Osteocyte (in vitro differentiated cells): Measurements from ENCODE around the gene IL1RAPL1. TPM values are rescaled to one million over a fixed set of nuclear protein-coding genes. Genes with fewer than 3 reads are reported as not detected.

Source experiments
- DNase-seq: peaks from one replicate; pipeline ENCODE4 v3.0.0; 2021; ENCODE audit warnings: mixed read lengths; ENCODE audit not compliant: unreplicated experiment; ENCODE audit errors: extremely low spot score
- H3K27ac Mint-ChIP-seq: one replicate; pipeline ENCODE4 v1.8.0; 2021; ENCODE audit warnings: mild to moderate bottlenecking, mixed read lengths; ENCODE audit not compliant: unreplicated experiment
- H3K27me3 Mint-ChIP-seq: one replicate; pipeline ENCODE4 v1.8.0; 2021; ENCODE audit warnings: mixed read lengths; ENCODE audit not compliant: unreplicated experiment
- H3K36me3 Mint-ChIP-seq: one replicate; pipeline ENCODE4 v1.8.0; 2021; ENCODE audit warnings: mixed read lengths; ENCODE audit not compliant: unreplicated experiment
- H3K4me1 Mint-ChIP-seq: one replicate; pipeline ENCODE4 v1.8.0; 2021; ENCODE audit warnings: mixed read lengths; ENCODE audit not compliant: unreplicated experiment
- H3K4me3 Mint-ChIP-seq: one replicate; pipeline ENCODE4 v1.8.0; 2021; ENCODE audit warnings: mild to moderate bottlenecking, moderate library complexity, mixed read lengths; ENCODE audit not compliant: unreplicated experiment
- H3K9me3 Mint-ChIP-seq: one replicate; pipeline ENCODE4 v1.8.0; 2021; ENCODE audit warnings: mixed read lengths; ENCODE audit not compliant: unreplicated experiment
- total RNA-seq: library from RNA; stranded (reverse); gene quantifications from 2 replicates; pipeline ENCODE4 v1.2.1, GENCODE V29; 2021
- TF ChIP-seq, protein P1 (sequence below): fragments of 200-600 bp; sonication (generic); IDR thresholded peaks from 2 replicates; pipeline ENCODE4 v1.5.0; 2021; ENCODE audit warnings: antibody characterized with exemption, mild to moderate bottlenecking, moderate library complexity

Gene IL1RAPL1
- total RNA-seq, 1 donor from 2014 or later = not detected

GRCh38 chrX:29721152-29721551 lies 1133.9 kb downstream of the IL1RAPL1 start:
- no peaks in the 10 kb centered on the region for H3K36me3 Mint-ChIP-seq
- H3K4me1 Mint-ChIP-seq = no peaks in the 10 kb centered on the region
- no peak for DNase-seq
- H3K9me3 Mint-ChIP-seq = no peaks in the 10 kb centered on the region
- H3K27me3 Mint-ChIP-seq = no peaks in the 10 kb centered on the region
- no peak overlapping the region for H3K4me3 Mint-ChIP-seq
- no peak overlapping the region for H3K27ac Mint-ChIP-seq
- TF ChIP-seq, protein P1, sequence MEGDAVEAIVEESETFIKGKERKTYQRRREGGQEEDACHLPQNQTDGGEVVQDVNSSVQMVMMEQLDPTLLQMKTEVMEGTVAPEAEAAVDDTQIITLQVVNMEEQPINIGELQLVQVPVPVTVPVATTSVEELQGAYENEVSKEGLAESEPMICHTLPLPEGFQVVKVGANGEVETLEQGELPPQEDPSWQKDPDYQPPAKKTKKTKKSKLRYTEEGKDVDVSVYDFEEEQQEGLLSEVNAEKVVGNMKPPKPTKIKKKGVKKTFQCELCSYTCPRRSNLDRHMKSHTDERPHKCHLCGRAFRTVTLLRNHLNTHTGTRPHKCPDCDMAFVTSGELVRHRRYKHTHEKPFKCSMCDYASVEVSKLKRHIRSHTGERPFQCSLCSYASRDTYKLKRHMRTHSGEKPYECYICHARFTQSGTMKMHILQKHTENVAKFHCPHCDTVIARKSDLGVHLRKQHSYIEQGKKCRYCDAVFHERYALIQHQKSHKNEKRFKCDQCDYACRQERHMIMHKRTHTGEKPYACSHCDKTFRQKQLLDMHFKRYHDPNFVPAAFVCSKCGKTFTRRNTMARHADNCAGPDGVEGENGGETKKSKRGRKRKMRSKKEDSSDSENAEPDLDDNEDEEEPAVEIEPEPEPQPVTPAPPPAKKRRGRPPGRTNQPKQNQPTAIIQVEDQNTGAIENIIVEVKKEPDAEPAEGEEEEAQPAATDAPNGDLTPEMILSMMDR = no peak

- TF ChIP-seq, protein P1 = no peak
- Mint-ChIP-seq H3K4me3 (no peak overlapping the region), H3K27ac (no peak overlapping the region), H3K9me3 (no peaks in the 10 kb centered on the region), H3K4me1 (no peaks in the 10 kb centered on the region), H3K27me3 (no peaks in the 10 kb centered on the region), H3K36me3 (no peaks in the 10 kb centered on the region)
- DNase-seq = no peak
Observed at GRCh38 chrX:29724316-29724715, 1137.1 kb downstream of the IL1RAPL1 start.

GRCh38 chrX:29726811-29727210 lies 1139.6 kb downstream of the IL1RAPL1 start:
- Mint-ChIP-seq H3K36me3 (no peaks in the 10 kb centered on the region), H3K27ac (no peak overlapping the region), H3K9me3 (no peaks in the 10 kb centered on the region), H3K4me3 (no peak overlapping the region), H3K4me1 (no peaks in the 10 kb centered on the region), H3K27me3 (no peaks in the 10 kb centered on the region)
- TF ChIP-seq, protein P1 = no peak
- no peak for DNase-seq

- TF ChIP-seq, protein P1 = no peak
- H3K36me3 Mint-ChIP-seq = no peaks in the 10 kb centered on the region
- H3K27me3 Mint-ChIP-seq = no peaks in the 10 kb centered on the region
- no peaks in the 10 kb centered on the region for H3K9me3 Mint-ChIP-seq
- no peak overlapping the region for H3K27ac Mint-ChIP-seq
- no peak overlapping the region for H3K4me3 Mint-ChIP-seq
- DNase-seq = no peak
- no peaks in the 10 kb centered on the region for H3K4me1 Mint-ChIP-seq
Observed at GRCh38 chrX:29728639-29729038, 1141.4 kb downstream of the IL1RAPL1 start.

DNA sequence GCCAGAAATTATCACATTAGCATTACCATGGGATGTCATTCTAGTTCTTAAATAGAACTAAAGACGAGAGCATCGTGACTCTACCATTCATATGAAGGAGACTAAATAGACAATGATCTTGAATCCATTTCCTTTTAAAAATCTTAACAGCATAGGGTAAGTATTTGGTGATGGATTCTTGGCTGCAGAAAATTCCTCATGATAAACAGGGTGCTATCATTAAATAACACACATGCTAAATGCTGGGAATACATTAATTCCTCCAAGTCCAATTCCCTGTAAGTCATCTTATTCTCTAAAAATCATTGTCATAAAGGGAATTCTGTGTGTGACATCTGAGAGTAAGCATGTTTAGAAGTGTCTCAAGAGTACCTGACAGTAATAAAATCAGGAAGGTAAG lies 1157.7 kb downstream of the IL1RAPL1 start:
- Mint-ChIP-seq H3K36me3 (no peaks in the 10 kb centered on the region), H3K4me3 (no peak overlapping the region), H3K4me1 (peaks cover 4% of the 10 kb centered on the region), H3K27me3 (no peaks in the 10 kb centered on the region), H3K27ac (no peak overlapping the region), H3K9me3 (no peaks in the 10 kb centered on the region)
- DNase-seq = no peak
- TF ChIP-seq, protein P1 = no peak
